BLaER1 (cell line): ENCODE results near the gene FTH1.

Experiments used
- H3K27ac ChIP-seq: shearing (Covaris generic); formaldehyde crosslinking; 2 replicates; pipeline ENCODE4 v1.8.1; 2022
- H3K27me3 ChIP-seq: shearing (Covaris generic); formaldehyde crosslinking; 2 replicates; pipeline ENCODE4 v1.8.1; 2022
- H3K36me3 ChIP-seq: shearing (Covaris generic); formaldehyde crosslinking; 2 replicates; pipeline ENCODE4 v1.8.1; 2022
- H3K4me1 ChIP-seq: shearing (Covaris generic); formaldehyde crosslinking; 2 replicates; pipeline ENCODE4 v1.8.1; 2022
- H3K4me2 ChIP-seq: shearing (Covaris generic); formaldehyde crosslinking; 2 replicates; pipeline ENCODE4 v1.8.1; 2022
- H3K4me3 ChIP-seq: shearing (Covaris generic); formaldehyde crosslinking; 2 replicates; pipeline ENCODE4 v1.8.1; 2022
- H3K9ac ChIP-seq: shearing (Covaris generic); formaldehyde crosslinking; 2 replicates; pipeline ENCODE4 v1.8.1; 2022
- H3K9me3 ChIP-seq: shearing (Covaris generic); formaldehyde crosslinking; 2 replicates; pipeline ENCODE4 v1.8.1; 2022
- H4K20me1 ChIP-seq: shearing (Covaris generic); formaldehyde crosslinking; 2 replicates; pipeline ENCODE4 v1.8.1; 2022
- Cebpa-rat ChIP-seq: shearing (Covaris generic); IDR thresholded peaks from 2 replicates; pipeline ENCODE4 v1.8.1; 2022

The FTH1 gene

DNA sequence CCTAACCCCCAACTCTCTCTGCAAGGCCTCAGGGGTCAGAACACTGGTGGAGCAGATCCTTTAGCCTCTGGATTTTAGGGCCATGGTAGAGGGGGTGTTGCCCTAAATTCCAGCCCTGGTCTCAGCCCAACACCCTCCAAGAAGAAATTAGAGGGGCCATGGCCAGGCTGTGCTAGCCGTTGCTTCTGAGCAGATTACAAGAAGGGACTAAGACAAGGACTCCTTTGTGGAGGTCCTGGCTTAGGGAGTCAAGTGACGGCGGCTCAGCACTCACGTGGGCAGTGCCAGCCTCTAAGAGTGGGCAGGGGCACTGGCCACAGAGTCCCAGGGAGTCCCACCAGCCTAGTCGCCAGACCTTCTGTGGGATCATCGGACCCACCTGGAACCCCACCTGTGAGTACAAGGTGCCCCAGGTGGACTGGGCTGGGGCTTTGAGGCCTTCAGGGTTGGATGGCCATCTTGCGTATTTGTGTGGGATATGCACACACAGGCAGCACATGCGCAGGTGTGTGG is 17.3 kb downstream of the FTH1 start, which contains the start of gene BEST1:
BEST1 (plus strand) TSS at position 317 of the 513 bp plus-strand sequence. CDS start 1,456 bp downstream, outside the sequence.
- H3K27ac ChIP-seq: peak within 1 kb of the TSS; percentile 28; the same call in 1 of the 2 replicates
- no peak for TF ChIP-seq Cebpa-rat
- no peak within 1 kb of the TSS for H3K4me2 ChIP-seq
- H3K4me3 ChIP-seq: no peak within 1 kb of the TSS
- no peaks in the 10 kb centered on the region for H3K9me3 ChIP-seq
- H4K20me1 ChIP-seq: no peaks in the 10 kb centered on the region
- no peaks in the 10 kb centered on the region for H3K36me3 ChIP-seq
- H3K4me1 ChIP-seq: peaks cover 21% of the 10 kb centered on the region
- no peak within 1 kb of the TSS for H3K9ac ChIP-seq
- H3K27me3 ChIP-seq: peaks cover 10% of the 10 kb centered on the region

- no peak overlapping the region for H3K4me2 ChIP-seq
- peak overlapping the region; percentile 28; the same call in 1 of the 2 replicates for H3K27ac ChIP-seq
- H3K36me3 ChIP-seq: no peaks in the 10 kb centered on the region
- H3K4me3 ChIP-seq: no peak overlapping the region
- no peaks in the 10 kb centered on the region for H3K9me3 ChIP-seq
- peaks cover 3% of the 10 kb centered on the region for H3K27me3 ChIP-seq
- no peak overlapping the region for H3K9ac ChIP-seq
- no peak for TF ChIP-seq Cebpa-rat
- H3K4me1 ChIP-seq: peaks cover 22% of the 10 kb centered on the region
- no peaks in the 10 kb centered on the region for H4K20me1 ChIP-seq
Measured at GRCh38 chr11:61949169-61950034, 18.0 kb downstream of the FTH1 start.

DNA sequence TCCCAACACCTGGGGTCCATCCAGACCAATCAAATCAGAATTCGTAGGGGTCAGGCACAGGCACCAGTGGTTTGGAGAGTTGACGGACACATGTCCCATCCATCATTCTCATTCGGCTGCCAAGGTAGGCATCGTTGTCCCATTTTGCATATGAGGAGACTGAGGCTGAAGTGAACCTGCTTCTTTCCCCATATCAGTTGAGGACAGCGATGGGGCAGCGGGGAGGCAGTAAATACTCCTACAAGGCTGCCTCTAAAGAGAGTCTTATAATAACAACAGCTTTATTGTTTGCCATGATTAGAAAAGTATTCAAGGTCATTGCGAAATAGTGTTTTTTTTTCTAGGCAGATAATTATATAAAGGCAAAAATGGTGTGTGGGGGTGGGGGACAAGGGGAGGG is 18.9 kb downstream of the FTH1 start:
- no peak overlapping the region for H3K4me3 ChIP-seq
- no peaks in the 10 kb centered on the region for H3K27me3 ChIP-seq
- no peaks in the 10 kb centered on the region for H3K9me3 ChIP-seq
- peaks cover 30% of the 10 kb centered on the region for H3K4me1 ChIP-seq
- H4K20me1 ChIP-seq: no peaks in the 10 kb centered on the region
- no peaks in the 10 kb centered on the region for H3K36me3 ChIP-seq
- H3K9ac ChIP-seq: no peak overlapping the region
- peak; percentile 60 for TF ChIP-seq Cebpa-rat
- no peak overlapping the region for H3K27ac ChIP-seq
- H3K4me2 ChIP-seq: no peak overlapping the region

GRCh38 chr11:61947486-61948210 is 19.8 kb downstream of the FTH1 start:
- H3K36me3 ChIP-seq: no peaks in the 10 kb centered on the region
- H3K4me2 ChIP-seq: peak overlapping the region; percentile 77
- H3K27me3 ChIP-seq: no peaks in the 10 kb centered on the region
- TF ChIP-seq Cebpa-rat: no peak
- H3K4me1 ChIP-seq: peaks cover 30% of the 10 kb centered on the region
- no peaks in the 10 kb centered on the region for H4K20me1 ChIP-seq
- H3K9me3 ChIP-seq: no peaks in the 10 kb centered on the region
- H3K27ac ChIP-seq: no peak overlapping the region
- H3K9ac ChIP-seq: no peak overlapping the region
- H3K4me3 ChIP-seq: no peak overlapping the region

- Histone ChIP-seq H3K4me3 (no peak overlapping the region), H3K9me3 (no peaks in the 10 kb centered on the region), H3K36me3 (no peaks in the 10 kb centered on the region), H3K27me3 (no peaks in the 10 kb centered on the region), H4K20me1 (no peaks in the 10 kb centered on the region), H3K9ac (no peak overlapping the region), H3K4me2 (peak overlapping the region; percentile 77), H3K4me1 (peaks cover 30% of the 10 kb centered on the region), H3K27ac (no peak overlapping the region)
- no peak for TF ChIP-seq Cebpa-rat
Measured at GRCh38 chr11:61946894-61947293, 20.5 kb downstream of the FTH1 start.

DNA sequence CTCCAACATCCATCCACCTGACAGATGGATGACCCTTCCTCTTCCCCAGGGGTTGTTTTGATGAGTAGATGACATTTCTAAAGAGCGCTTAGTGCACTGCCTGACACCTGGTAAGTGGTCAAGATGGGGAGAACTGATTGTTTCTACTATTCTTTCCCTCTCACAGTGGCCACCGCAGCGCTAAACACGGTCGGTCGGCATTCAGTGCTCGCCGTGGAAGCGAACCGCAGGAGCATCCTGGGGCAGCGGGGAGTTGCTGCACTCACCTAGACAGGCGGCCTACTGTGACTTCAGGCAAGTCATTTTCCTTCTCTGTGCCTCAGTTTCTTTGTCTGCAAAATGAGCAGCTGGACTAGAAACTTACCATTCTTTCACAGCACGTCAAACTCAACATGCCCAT is 22.2 kb downstream of the FTH1 start:
- Histone ChIP-seq H3K4me3 (no peak overlapping the region), H3K4me1 (peaks cover 23% of the 10 kb centered on the region), H3K9ac (no peak overlapping the region), H3K27ac (no peak overlapping the region), H3K9me3 (no peaks in the 10 kb centered on the region), H3K4me2 (no peak overlapping the region), H3K27me3 (no peaks in the 10 kb centered on the region), H4K20me1 (no peaks in the 10 kb centered on the region), H3K36me3 (no peaks in the 10 kb centered on the region)
- no peak for TF ChIP-seq Cebpa-rat

DNA sequence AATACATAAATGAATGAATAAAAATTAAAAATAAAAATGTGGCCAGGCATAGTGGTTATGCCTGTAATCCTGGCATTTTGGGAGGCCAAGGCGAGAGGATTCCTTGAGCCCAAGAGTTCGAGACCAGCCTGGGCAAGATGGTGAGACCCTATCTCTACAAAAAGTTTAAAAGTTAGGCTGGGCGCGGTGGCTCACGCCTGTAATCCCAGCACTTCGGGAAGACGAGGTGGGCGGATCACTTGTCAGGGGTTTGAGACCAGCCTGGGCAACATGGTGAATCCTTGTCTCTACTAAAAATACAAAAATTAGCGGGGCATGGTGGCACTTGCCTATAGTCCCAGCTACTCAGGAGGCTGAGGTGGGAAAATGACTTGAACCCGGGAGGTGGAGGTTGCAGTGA is 27.0 kb downstream of the FTH1 start:
- H4K20me1 ChIP-seq: no peaks in the 10 kb centered on the region
- TF ChIP-seq Cebpa-rat: no peak

GRCh38 chr11:61935861-61936260 is 31.6 kb downstream of the FTH1 start:
- Histone ChIP-seq H3K4me3 (no peak overlapping the region), H3K9me3 (peaks cover 36% of the 10 kb centered on the region), H3K36me3 (no peaks in the 10 kb centered on the region), H3K27ac (no peak overlapping the region), H3K9ac (no peak overlapping the region), H3K4me1 (no peaks in the 10 kb centered on the region), H3K4me2 (no peak overlapping the region), H3K27me3 (no peaks in the 10 kb centered on the region), H4K20me1 (no peaks in the 10 kb centered on the region)
- TF ChIP-seq Cebpa-rat: no peak

More for the DNA sequence above, 27.0 kb downstream of the FTH1 start:
- peaks cover 8% of the 10 kb centered on the region for H3K4me1 ChIP-seq
- H3K4me3 ChIP-seq: no peak overlapping the region
- H3K27ac ChIP-seq: no peak overlapping the region
- no peaks in the 10 kb centered on the region for H3K27me3 ChIP-seq
- H3K9ac ChIP-seq: no peak overlapping the region
- H3K4me2 ChIP-seq: no peak overlapping the region
- H3K36me3 ChIP-seq: no peaks in the 10 kb centered on the region
- peaks cover 31% of the 10 kb centered on the region for H3K9me3 ChIP-seq

- H3K9me3 ChIP-seq: peaks cover 9% of the 10 kb centered on the region
- H3K36me3 ChIP-seq: no peaks in the 10 kb centered on the region
- no peak overlapping the region for H3K9ac ChIP-seq
- no peaks in the 10 kb centered on the region for H4K20me1 ChIP-seq
- TF ChIP-seq Cebpa-rat: no peak
- no peaks in the 10 kb centered on the region for H3K27me3 ChIP-seq
- H3K4me3 ChIP-seq: no peak overlapping the region
- H3K4me1 ChIP-seq: no peaks in the 10 kb centered on the region
- no peak overlapping the region for H3K4me2 ChIP-seq
- no peak overlapping the region for H3K27ac ChIP-seq
Measured at GRCh38 chr11:61930933-61931332, 36.5 kb downstream of the FTH1 start.

DNA sequence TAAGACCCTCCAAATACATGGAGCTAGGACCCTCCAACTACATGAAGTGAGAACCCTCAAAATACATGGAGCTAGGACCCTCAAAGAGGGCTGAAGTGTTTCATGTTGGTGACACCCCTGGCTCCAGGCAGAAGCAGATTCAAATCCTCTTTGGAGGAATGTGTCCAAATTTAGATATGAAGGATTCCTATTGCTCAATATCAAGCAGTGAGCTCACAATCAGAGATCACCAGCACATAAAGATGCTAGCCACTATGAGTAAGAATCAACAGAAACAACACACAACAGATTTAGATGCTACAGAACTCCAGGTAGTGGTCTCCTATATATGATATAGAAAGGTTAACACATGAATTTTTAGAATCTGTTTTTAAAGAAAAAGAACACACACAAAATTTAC is 38.8 kb downstream of the FTH1 start:
- Histone ChIP-seq H3K9me3 (no peaks in the 10 kb centered on the region; the same call in 1 of the 2 replicates), H3K9ac (no peak overlapping the region), H3K4me2 (no peak overlapping the region), H4K20me1 (no peaks in the 10 kb centered on the region), H3K36me3 (no peaks in the 10 kb centered on the region), H3K4me3 (no peak overlapping the region), H3K4me1 (peaks cover 3% of the 10 kb centered on the region; the same call in 1 of the 2 replicates), H3K27ac (no peak overlapping the region), H3K27me3 (no peaks in the 10 kb centered on the region)
- no peak for TF ChIP-seq Cebpa-rat
